ENCODE results near the gene PPP2R5A. TPM values are rescaled to one million over a fixed set of nuclear protein-coding genes. Genes with fewer than 3 reads are reported as not detected.

Gene PPP2R5A
- total RNA-seq, 1 donor from 2014 or later, result 51.2 TPM

- intact Hi-C loops (cut with micrococcal nuclease), result no loop called here
Observed at GRCh38 chr1:212267017-212267416, 18.2 kb upstream of the PPP2R5A start.

- intact Hi-C loops (cut with micrococcal nuclease), result no loop called here
Observed at GRCh38 chr1:212267460-212267859, 17.8 kb upstream of the PPP2R5A start.

- intact Hi-C loops (cut with micrococcal nuclease), result no loop called here
Observed at GRCh38 chr1:212269306-212269705, 15.9 kb upstream of the PPP2R5A start.

GRCh38 chr1:212270564-212270963, 14.6 kb upstream of the PPP2R5A start:
- intact Hi-C loops (cut with micrococcal nuclease), result no loop called here

GRCh38 chr1:212271234-212271633, 14.0 kb upstream of the PPP2R5A start:
- intact Hi-C loops (cut with micrococcal nuclease), result no loop called here

- intact Hi-C loops (cut with micrococcal nuclease), result no loop called here
Observed at GRCh38 chr1:212271823-212272485, 13.3 kb upstream of the PPP2R5A start.

GRCh38 chr1:212281590-212281989, 3.6 kb upstream of the PPP2R5A start:
- intact Hi-C loops (cut with micrococcal nuclease), result no loop called here

- intact Hi-C loops (cut with micrococcal nuclease), result loop anchor here (2.0 kb wide), 1 partner anchor 453 kb away; the partner anchor contains the start of gene LPGAT1
Observed at GRCh38 chr1:212283741-212284140, 1.5 kb upstream of the PPP2R5A start.

GRCh38 chr1:212284332-212284743, 872 bp upstream of the PPP2R5A start:
- intact Hi-C loops (cut with micrococcal nuclease), result loop anchor here (2.0 kb wide), 1 partner anchor 454 kb away; the partner anchor contains the start of gene LPGAT1

GRCh38 chr1:212285685-212286555, 710 bp downstream of the PPP2R5A start:
- intact Hi-C loops (cut with micrococcal nuclease), result loop anchor here (1.0 to 5.0 kb wide), 20 partner anchors 25 to 1027 kb away; partner anchors contain the start of genes ANGEL2, DTL, FLVCR1 and INTS7

GRCh38 chr1:212286556-212287131, 1.4 kb downstream of the PPP2R5A start:
- intact Hi-C loops (cut with micrococcal nuclease), result loop anchor here (1.0 to 5.0 kb wide), 2 partner anchors 82 to 271 kb away; no protein-coding TSS in a partner anchor

GRCh38 chr1:212287261-212287895, 2.2 kb downstream of the PPP2R5A start:
- intact Hi-C loops (cut with micrococcal nuclease), result loop anchor here (5.0 kb wide), 1 partner anchor 270 kb away; no protein-coding TSS in a partner anchor

GRCh38 chr1:212287995-212288394, 2.8 kb downstream of the PPP2R5A start:
- intact Hi-C loops (cut with micrococcal nuclease), result loop anchor here (5.0 kb wide), 1 partner anchor 269 kb away; no protein-coding TSS in a partner anchor

- intact Hi-C loops (cut with micrococcal nuclease), result loop anchor here (5.0 kb wide), 1 partner anchor 269 kb away; no protein-coding TSS in a partner anchor
Observed at GRCh38 chr1:212288615-212289014, 3.4 kb downstream of the PPP2R5A start.

- intact Hi-C loops (cut with micrococcal nuclease), result loop anchor here (2.0 to 5.0 kb wide), 2 partner anchors 167 to 268 kb away; no protein-coding TSS in a partner anchor
Observed at GRCh38 chr1:212289262-212290077, 4.3 kb downstream of the PPP2R5A start.

- intact Hi-C loops (cut with micrococcal nuclease), result loop anchor here (1.0 to 2.0 kb wide), 6 partner anchors 78 to 610 kb away; partner anchors contain the start of genes DTL and INTS7
Observed at GRCh38 chr1:212290608-212291007, 5.4 kb downstream of the PPP2R5A start.

- intact Hi-C loops (cut with micrococcal nuclease), result loop anchor here (1.0 to 2.0 kb wide), 6 partner anchors 77 to 611 kb away; partner anchors contain the start of genes DTL and INTS7
Observed at GRCh38 chr1:212291505-212292134, 6.4 kb downstream of the PPP2R5A start.

GRCh38 chr1:212292250-212293105, 7.3 kb downstream of the PPP2R5A start:
- intact Hi-C loops (cut with micrococcal nuclease), result no loop called here
